ENCODE data around the gene FAM131C.
"Not testable (repeated sequence)": the region's sequence is repeated elsewhere in the genome, so short reads cannot be mapped to it uniquely, and the experiment has no call there.

FAM131C gene

GRCh38 chr1:16057314-16057915, 16.0 kb downstream of the FAM131C start:
- DNase-seq, result not testable (repeated sequence)

GRCh38 chr1:16056521-16056912, 16.9 kb downstream of the FAM131C start:
- not testable (repeated sequence) for DNase-seq

DNA sequence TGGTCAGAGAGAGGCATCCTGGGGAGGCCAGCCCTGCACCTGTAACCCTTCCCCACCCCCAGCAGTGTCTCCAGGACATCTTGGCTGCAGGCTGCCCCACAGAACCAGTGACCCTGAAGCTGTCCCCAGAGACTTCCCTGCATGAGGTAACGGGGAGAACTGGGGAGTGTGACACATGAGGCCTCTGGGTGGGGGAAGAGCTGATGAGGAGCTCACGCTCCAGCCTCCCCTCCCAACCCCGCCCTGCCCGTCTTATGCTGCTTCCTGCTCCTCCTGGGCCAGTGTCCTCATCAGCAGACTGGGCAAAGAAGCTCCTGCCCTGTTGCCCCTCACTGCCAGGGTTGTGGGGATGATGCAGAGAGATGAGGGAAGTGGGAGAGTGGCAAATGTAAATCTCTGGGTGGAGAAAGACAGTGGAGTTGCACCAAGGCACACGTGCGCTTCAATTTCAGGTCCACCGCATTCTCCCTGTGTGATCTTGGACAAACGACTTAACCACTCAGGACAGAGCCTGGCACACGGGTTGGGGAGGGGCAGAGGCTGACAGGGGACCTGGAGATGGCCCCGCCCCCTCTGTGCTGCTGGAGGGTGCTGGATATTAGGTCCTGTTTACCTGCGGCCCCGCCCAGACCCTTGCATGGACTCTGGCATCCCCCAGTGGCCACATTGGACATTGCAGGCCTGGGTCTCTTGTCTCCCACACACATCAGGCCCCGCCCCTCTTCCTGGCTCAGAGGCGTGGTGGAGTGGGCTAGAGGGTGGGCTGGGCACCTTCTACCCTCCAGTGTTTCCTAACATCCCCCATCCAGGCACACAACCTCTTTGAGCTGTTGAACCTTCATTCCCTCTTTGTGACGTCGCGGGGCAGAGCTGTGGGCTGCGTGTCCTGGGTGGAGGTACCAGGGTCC, 17.6 kb downstream of the FAM131C start:
- peak; percentile 90 for DNase-seq

- no peak for DNase-seq
These were observed 18.6 kb downstream of the FAM131C start for GRCh38 chr1:16054598-16055540.

DNA sequence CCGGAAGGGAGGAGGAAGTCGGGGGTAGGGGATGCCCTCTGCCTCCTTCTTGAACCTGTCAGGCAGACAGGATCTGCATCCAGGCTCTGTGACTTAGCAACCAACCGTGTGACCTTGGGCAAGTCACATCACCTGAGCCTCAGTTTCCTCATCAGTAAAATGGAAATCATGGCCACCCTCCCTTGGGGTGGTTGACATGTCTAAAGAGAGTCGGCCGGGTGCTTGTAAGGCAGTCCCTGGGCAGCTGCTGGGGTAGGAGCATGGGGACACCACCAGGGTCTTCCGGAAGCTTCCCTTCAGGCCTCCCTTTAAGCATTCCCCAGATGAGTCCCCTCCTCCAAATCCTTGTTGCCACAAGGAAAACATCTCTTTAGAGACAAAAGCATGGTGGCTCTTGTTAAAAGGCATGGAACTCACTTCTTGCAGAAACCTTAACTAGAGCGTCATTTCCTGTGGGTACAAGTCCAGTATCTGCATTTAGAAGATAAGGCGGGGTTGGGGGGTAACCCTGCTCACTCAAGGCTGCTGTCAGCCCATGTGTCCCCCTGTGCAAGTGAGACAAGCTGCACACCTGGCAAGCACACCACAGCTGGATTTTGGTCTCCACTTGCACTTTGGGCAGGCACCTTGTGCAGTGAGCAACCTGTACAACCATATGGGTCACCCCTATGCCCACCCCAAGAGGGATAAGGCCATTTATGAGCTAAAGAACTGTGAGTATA, 19.5 kb downstream of the FAM131C start:
- no peak for DNase-seq

- DNase-seq, result not testable (repeated sequence)
These were observed 21.5 kb downstream of the FAM131C start for GRCh38 chr1:16051949-16052348.

GRCh38 chr1:16051039-16051438, 22.4 kb downstream of the FAM131C start:
- DNase-seq, result no peak

GRCh38 chr1:16050328-16050727, 23.1 kb downstream of the FAM131C start:
- no peak for DNase-seq

DNA sequence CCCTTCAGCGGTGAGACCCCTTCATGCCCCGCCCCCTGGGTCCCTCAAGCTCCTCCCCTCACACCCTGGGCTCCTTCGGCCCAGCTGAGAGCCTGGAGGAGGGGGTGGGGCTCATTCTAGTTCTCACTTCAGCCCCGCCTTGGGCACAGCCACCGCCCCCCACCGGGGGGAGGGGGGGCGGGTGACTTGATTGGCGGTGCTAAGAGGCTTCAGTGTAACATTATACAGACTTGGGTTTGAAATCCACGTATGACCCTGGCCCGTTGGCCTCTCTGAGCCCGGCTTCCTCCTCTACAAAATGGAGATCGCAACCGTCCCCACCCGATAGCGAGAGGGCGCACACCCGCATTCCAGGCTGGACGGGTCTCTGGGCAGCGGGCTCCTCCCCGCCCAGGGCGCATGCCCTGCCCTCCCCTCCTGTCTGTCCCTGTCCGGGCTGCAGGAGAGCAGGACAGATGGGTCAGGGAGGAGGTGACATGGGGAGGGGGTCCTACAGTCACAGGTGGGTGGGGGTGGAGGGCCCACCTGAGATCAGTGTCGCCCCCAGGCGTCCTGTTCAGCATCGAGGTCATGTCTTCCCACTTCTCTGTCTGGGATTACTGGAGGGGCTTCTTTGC, 24.8 kb downstream of the FAM131C start:
- DNase-seq, result peak; percentile 55

DNA sequence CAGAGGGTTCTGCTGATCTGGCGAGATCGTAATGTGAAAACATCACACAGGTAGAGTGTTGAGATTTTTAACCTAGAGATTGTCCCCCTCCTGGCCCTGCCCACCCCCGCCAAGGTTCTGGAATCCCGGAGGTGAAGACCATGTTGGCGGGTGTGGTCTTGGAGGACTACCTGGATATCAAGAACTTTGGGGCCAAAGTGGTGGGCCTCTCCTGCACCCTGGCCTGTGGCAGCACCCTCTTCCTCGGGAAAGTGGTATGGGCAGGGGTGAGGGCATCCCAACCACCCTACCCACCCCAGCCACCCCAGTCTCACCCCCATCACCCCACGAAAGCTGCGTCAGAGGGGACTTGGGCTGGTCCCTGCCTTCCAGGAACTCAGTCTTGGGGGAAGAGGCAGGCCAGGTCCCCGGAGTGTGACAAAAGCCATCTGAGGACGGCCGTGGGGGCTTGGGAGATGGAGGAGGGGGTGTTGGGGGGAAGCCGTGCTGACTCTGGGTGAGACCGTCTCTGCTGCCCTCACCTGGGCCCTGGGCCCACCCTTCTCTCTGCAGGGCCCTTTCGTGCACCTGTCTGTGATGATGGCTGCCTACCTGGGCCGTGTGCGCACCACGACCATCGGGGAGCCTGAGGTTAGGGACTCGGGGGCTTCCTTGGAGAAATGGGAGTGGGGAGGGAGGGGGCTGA, 25.5 kb downstream of the FAM131C start:
- no peak for DNase-seq

- no peak for DNase-seq
These were observed 26.6 kb downstream of the FAM131C start for GRCh38 chr1:16046842-16047241.

GRCh38 chr1:16043950-16044349, 29.5 kb downstream of the FAM131C start:
- no peak for DNase-seq

DNA sequence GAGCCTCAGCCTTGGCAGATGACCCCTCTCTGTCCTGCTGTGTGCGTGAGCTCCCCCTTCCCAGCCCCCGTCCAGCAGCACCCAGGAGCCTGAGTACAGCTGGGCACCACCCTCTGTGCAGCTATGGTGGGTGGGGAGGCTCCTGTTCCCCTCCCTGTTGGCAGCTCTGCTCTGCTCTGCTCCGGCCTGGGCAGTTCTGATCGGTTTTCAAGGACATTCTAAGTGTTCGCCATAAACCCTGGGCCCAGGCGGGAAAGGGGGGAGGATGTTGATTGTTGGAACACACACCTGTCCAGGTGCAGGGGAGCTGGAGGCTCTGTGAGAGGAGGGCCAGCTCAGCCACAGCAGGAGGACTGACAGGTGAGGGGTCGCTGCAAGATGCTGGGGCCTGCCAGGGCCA, 29.9 kb downstream of the FAM131C start, which contains the start of gene CLCNKB:
CLCNKB (plus strand) TSS at position 262 of the 400 bp plus-strand sequence. CDS start 711 bp downstream, outside the sequence.
- no peak for DNase-seq

- DNase-seq, result not testable (repeated sequence)
These were observed 30.8 kb downstream of the FAM131C start for GRCh38 chr1:16042654-16043053.

DNA sequence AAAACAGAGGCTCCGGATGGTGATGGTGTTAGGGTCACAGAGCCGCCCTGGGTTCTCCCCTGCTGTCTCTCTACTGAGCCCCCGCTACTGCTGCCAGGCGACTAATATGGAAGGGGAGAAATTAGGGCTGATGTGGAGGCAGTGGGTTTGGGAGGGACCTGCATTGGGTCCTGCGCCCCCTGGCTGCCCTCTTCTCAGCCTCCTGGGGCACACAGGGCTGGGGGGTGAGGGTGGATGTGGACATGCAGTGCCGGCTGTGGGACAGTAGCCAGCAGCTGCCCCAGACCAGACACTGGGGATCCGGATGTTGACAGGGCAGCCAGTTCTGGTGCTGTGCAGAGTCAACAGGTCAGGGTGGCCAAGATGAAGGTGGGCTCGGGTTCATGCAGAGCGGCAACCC, 31.4 kb downstream of the FAM131C start:
- no peak for DNase-seq

DNA sequence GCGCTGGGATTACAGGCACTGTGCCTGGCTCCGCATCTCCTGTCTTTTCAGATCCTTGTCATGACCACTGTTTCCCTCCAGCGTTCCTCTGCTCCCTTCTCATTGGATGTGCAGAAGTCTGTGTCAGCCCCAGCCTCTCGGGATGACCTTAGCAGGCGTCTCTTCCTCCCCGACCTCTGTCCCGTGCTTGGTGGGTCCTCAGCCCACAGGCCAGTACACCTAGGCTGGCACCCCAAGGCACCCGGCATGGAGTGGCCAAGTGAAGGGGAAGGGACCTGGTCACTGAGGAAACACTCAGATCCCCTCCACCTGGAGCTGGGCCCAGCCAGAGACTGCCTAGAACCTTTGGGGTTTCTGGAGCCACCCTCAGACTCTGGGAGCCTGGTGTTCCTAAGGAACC, 32.3 kb downstream of the FAM131C start:
- DNase-seq, result no peak

GRCh38 chr1:16039871-16040270, 33.6 kb downstream of the FAM131C start:
- not testable (repeated sequence) for DNase-seq

GRCh38 chr1:16038620-16038912, 34.9 kb downstream of the FAM131C start:
- no peak for DNase-seq

- not testable (repeated sequence) for DNase-seq
These were observed 37.0 kb downstream of the FAM131C start for GRCh38 chr1:16036461-16036860.

DNA sequence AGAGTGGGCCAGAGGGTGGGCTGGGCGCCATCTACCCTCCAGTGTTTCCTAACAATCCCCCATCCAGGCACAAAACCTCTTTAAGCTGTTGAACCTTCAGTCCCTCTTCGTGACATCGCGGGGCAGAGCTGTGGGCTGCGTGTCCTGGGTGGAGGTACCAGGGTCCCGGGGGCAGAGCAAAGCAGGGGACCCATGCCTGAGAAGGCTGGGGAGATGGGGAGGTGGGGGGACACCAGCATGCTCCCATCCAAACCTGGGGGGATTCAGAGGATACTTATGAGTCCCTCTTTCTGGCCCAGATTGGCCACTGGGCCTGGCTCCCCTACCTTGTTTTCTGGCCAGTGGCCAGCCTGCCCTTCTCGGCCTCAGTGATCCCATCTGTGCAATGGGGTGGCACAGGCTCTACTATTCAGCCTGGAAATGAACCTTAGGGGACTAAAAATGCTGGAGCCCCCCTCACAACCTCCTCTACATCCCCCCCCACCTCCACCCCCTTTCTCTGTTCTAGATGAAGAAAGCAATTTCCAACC, 40.3 kb downstream of the FAM131C start:
- DNase-seq, result not testable (repeated sequence)

Measured in stimulated activated CD4-positive, alpha-beta T cell treated with anti-CD3 and anti-CD28 coated beads, Interleukin-4, amount 100 ng/mL, for 1 hour (primary cell).